PC-3 (cell line): ENCODE measurements around the gene VEGFB.

Source experiments
- CTCF ChIP-seq: fragments of 300-600 bp; sonication (generic); conservative IDR thresholded peaks from 2 replicates; pipeline ENCODE4 v1.5.1; 2017; ENCODE audit warnings: antibody characterized with exemption, low read depth, mild to moderate bottlenecking, low read length
- EZH2 ChIP-seq: fragments of 300-600 bp; sonication (generic); IDR thresholded peaks from one replicate; pipeline ENCODE4 v1.6.1; 2017; ENCODE audit warnings: antibody characterized with exemption, mild to moderate bottlenecking, low read length; ENCODE audit not compliant: unreplicated experiment
- EZH2phosphoT487 ChIP-seq: fragments of 300-600 bp; sonication (generic); IDR thresholded peaks from 2 replicates; pipeline ENCODE4 v1.6.1; 2018; ENCODE audit warnings: mild to moderate bottlenecking, antibody characterized with exemption, low read length, borderline replicate concordance

- TF ChIP-seq CTCF = no peak
- TF ChIP-seq EZH2phosphoT487 = no peak
- TF ChIP-seq EZH2 = no peak
These were observed 4.0 kb upstream of the VEGFB start, which contains the start of gene DNAJC4 for GRCh38 chr11:64230171-64230984.
